Measurements from ENCODE around the gene NDUFB7.

DNA sequence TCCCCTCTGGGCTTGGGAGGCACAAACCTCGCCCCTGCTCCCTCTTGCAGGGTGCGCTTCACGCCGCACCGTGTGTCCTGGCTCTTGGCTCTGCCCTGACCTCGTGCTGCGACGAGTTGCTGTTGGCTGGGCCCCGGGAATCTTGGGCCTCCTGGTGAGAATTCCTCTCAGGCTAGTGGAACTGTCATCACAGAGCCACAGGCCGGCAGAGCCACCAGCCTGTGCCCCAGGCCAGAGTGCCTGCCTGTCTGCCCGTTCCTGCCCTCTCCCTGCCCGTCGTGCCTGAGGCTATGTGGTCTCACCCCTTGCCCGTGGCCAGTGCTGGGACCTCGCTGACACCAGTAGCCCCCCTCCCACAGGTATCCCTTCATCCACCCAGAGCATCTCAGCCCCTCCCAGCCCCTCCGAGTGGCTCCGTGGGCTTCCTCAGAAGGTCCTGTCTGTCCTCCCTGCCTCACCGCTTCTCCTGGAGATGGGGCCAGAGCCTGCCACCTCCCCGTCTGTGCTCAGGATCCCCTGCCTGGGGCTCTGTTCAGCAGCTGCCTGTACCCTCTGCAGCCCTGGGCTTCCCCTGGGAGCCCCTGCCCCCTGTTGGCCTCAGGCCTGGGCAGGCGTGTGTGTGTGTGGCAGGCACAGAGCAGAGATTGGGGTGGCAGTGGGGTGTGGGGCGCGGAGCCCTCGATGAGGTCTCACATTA, 13.3 kb downstream of the NDUFB7 start:
- TF ChIP-seq CTCF (IDR thresholded peaks at IDR 0.05) = no peak
- TF ChIP-seq POLR2A (IDR thresholded peaks at IDR 0.05) = no peak

Data from testis (tissue), 2 donors.